Adrenal gland (tissue), 12 donors: ENCODE results near the gene TESK1. TPM values are rescaled to one million over a fixed set of nuclear protein-coding genes. Genes with fewer than 3 reads are reported as not detected.
A peak's percentile ranks its signal among the peaks of the same experiment; 100 is the strongest.
"Not testable (repeated sequence)": the region's sequence is repeated elsewhere in the genome, so short reads cannot be mapped to it uniquely, and the experiment has no call there.

Source experiments
- DNase-seq, 7 donors: peaks; one replicate each; pipeline ENCODE4 v3.0.0-alpha.2; 2019 to 2020
- H3K27ac ChIP-seq, 5 donors: fragments of 200-600 bp; sonication (generic) in 4 of 5; 1 replicate in 3 of 5; 2 replicates in 2 of 5; pipeline versions ENCODE4 v1.5.1 to v1.8.0; 2016 to 2020; ENCODE audit warnings: mild to moderate bottlenecking in 1 of 5
- H3K27me3 ChIP-seq: fragments of 200-600 bp; 2 replicates; pipeline ENCODE4 v1.8.0; 2021
- H3K36me3 ChIP-seq, 2 donors: fragments of 200-600 bp; replicated peaks in 1 of 2; 1 replicate in 1 of 2; 2 replicates in 1 of 2; pipeline versions ENCODE4 v1.5.1 to v1.8.0; 2018 to 2022
- H3K4me1 ChIP-seq, 2 donors: fragments of 200-600 bp; replicated peaks in 1 of 2; 1 replicate in 1 of 2; 2 replicates in 1 of 2; pipeline versions ENCODE4 v1.5.1 to v1.8.0; 2018 to 2021
- H3K4me3 ChIP-seq, 4 donors: fragments of 200-600 bp; sonication (generic) in 3 of 4; one replicate each; pipeline ENCODE4 v1.5.1; 2016 to 2018
- H3K9me3 ChIP-seq, 3 donors: fragments of 200-600 bp; sonication (generic) in 1 of 3; replicated peaks in 1 of 3; 1 replicate in 2 of 3; 2 replicates in 1 of 3; pipeline versions ENCODE4 v1.5.1 to v1.8.0; 2016 to 2021
- CTCF ChIP-seq, 6 experiments: fragments of 450-650 bp in 4 of 6; fragments of 200-600 bp in 2 of 6; sonication (generic) in 1 of 6; IDR thresholded peaks; 1 replicate in 5 of 6; 2 replicates in 1 of 6; pipeline versions ENCODE4 v1.5.1 to v1.8.0; 2016 to 2021; ENCODE audit warnings: antibody characterized with exemption in 6 of 6, mild to moderate bottlenecking in 2 of 6, moderate library complexity in 1 of 6
- POLR2A ChIP-seq, 2 donors: fragments of 450-650 bp; IDR thresholded peaks; one replicate each; pipeline ENCODE4 v1.6.1; 2017; ENCODE audit warnings: antibody characterized with exemption in 2 of 2, mild to moderate bottlenecking in 2 of 2, moderate library complexity in 1 of 2
- WGBS, 4 donors: extraction: QIAGEN DNeasy Blood & Tissue Kit in 2 of 4; methylation state at CpG; one replicate each; pipeline versions ENCODE4 v1.1.5 to v1.1.7; 2013 to 2017; 5-methylcytosine and 5-hydroxymethylcytosine counted together
- intact Hi-C, 2 donors: fragments of 100-400 bp; cut with DNase I; formaldehyde crosslinking; loops; one replicate each; pipeline versions ENCODE4 v1.14.1 to v1.15.0; 2022 to 2023
- polyA plus RNA-seq, 3 donors: library from polyadenylated mRNA; stranded (reverse); fragments of 200-250 nt in 2 of 3; fragments of 350-450 nt in 1 of 3; fragmentation: Illumina TruSeq in 1 of 3; extraction: RNeasy Lipid Tissue Mini Kit (QIAGEN cat#74804) in 1 of 3; gene quantifications; one replicate each; pipeline ENCODE4 v1.2.3, GENCODE V29; 2013 to 2014
- total RNA-seq, 9 donors: library from RNA; depleted of rRNA in 4 of 9; stranded (reverse); fragments of >200 nt in 4 of 9; fragments of 120-200 nt in 1 of 9; fragmentation: NEBNext Ultra II Directional in 1 of 9; extraction: Animal tissue kit (Norgen Biotek cat#: 25700) in 1 of 9; gene quantifications; one replicate each; pipeline versions ENCODE4 v1.1.0 to v1.2.4, GENCODE V29; 2013 to 2023
- donor health status: healthy with polysubstance abuse.
- donor health status: Bipolar disorder and iron deficiency.
- donor health status: DM: yes; HTN: yes; CAD: no.
- donor health status: DM: no; HTN: no; CAD: no.
- donor health status: DM: no; HTN: no; CAD: no.
- donor health status: DM: yes; HTN: yes; CAD: no.

Gene TESK1
- total and polyA plus RNA-seq, 12 donors = 25.9 to 189 (median 65.5) TPM

DNA sequence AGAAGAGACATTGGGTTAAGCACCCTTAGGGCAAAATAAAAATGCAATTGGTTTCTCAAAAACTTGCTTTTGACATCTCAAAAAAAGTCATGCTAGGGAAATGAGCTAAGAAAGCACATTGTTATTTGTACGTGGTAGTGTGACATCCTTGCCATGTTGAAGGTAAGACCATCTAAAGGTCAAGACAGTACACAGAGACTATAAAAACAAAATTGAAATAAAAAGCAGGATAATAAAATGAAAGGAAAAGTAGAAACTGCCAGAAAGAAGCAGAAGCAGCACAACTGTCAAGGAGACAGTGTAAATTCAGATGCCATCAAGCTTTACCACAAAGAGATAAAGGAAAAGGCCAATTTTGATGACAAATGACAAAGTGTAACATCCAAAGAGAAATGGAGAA is 34.2 kb downstream of the TESK1 start:
- H3K36me3 ChIP-seq, H3K4me3 ChIP-seq, H3K27me3 ChIP-seq, H3K9me3 ChIP-seq, DNase-seq, intact Hi-C loops: not testable (repeated sequence)
- Histone ChIP-seq H3K4me1 (peaks cover 8 to 35% of the 10 kb centered on the region in 2 donors), H3K27ac (peak overlapping the region in 1 of 5 donors; percentile 37)
- 23 to 47% (median 28%) methylated on average over 1 of the region's 1 CpG for WGBS, 4 donors

DNA sequence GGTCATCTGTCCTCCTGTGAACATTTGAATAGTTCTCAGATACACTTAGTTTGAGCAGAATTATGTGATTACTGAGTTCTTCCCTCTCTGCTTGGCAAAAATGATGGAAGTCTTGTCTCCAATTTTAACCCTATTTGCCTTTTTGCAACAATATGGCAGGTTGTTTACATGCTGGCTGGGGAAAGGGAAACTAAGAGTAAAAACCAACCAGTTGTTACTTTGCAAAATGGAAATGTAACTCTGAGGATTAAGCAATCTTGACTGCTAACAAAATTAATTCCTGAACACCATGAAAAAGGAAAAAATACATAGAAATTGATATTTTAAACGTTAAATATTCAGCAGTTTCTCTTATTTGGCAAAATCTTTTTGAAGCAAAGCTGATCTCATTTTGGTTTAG is 34.6 kb downstream of the TESK1 start:
- Histone ChIP-seq H3K4me3 (no peak overlapping the region), H3K4me1 (peaks cover 8 to 35% of the 10 kb centered on the region in 2 donors), H3K36me3 (no peaks in the 10 kb centered on the region), H3K27me3 (no peaks in the 10 kb centered on the region), H3K27ac (peak overlapping the region in 1 of 5 donors; percentile 37), H3K9me3 (no peaks in the 10 kb centered on the region)
- TF ChIP-seq CTCF (IDR thresholded peaks at IDR 0.05) (no peak), POLR2A (IDR thresholded peaks at IDR 0.05) (no peak)
- no peak for DNase-seq
- intact Hi-C loops = no loop called here
- 78 to 93% (median 81%) methylated on average over 1 of the region's 1 CpG for WGBS, 4 donors

DNA sequence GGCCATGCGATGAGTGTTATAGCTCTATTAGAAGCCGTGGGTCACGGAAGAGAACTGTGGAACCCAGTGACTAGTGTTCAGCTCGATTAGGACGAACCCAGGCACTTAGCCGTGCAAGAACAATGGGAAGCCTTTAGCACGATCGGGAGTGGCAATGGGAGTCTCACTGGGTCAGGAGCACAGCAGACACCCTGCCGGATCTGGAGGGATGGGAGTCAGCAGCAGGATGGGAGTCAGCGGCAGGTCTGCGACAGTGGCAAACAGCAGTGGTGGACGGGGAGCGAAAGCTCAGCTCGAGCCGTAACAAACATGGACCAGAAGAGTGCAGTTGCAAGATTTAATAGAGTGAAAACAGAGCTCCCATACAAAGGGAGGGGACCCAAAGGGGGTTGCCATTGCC is 35.4 kb downstream of the TESK1 start:
- intact Hi-C loops = not testable (repeated sequence)
- 95 to 98% (median 97%) methylated on average over 15 of the region's 15 CpGs for WGBS, 4 donors

GRCh38 chr9:35641478-35641877 is 36.4 kb downstream of the TESK1 start:
- H3K4me3 ChIP-seq, DNase-seq, H3K27ac ChIP-seq, H3K27me3 ChIP-seq, H3K9me3 ChIP-seq, H3K36me3 ChIP-seq, intact Hi-C loops: not testable (repeated sequence)
- peaks cover 0 to 29% of the 10 kb centered on the region in 2 donors for H3K4me1 ChIP-seq
- WGBS, 4 donors = 85 to 90% (median 87%) methylated on average over 3 of the region's 3 CpGs

More for the DNA sequence above, 35.4 kb downstream of the TESK1 start:
- not testable (repeated sequence) for H3K36me3 ChIP-seq, H3K4me3 ChIP-seq, H3K27me3 ChIP-seq, H3K27ac ChIP-seq, H3K9me3 ChIP-seq, DNase-seq
- peaks cover 4 to 34% of the 10 kb centered on the region in 2 donors for H3K4me1 ChIP-seq

DNA sequence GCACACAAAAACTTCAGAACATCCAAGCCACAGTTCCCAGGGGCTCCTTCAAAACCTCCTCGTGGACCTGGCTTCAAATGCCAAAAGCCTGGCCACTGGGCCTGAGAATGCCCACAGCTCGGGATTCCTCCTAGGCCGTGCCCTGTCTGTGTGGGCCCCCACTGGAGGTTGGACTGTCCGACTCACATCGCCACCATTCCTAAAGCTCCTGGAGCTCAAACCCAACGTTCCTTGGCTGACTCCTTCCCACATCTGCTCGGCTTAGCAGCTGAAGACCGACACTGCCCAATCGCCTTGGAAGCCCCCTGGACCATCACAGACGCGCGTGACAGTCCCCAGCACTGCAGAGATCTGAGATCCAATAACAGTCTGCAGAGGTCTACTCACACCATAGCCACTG is 38.0 kb downstream of the TESK1 start:
- H3K36me3 ChIP-seq = no peaks in the 10 kb centered on the region
- intact Hi-C loops = no loop called here
- no peaks in the 10 kb centered on the region for H3K9me3 ChIP-seq
- H3K27ac ChIP-seq = no peak overlapping the region
- no peaks in the 10 kb centered on the region for H3K27me3 ChIP-seq
- peaks cover 3 to 31% of the 10 kb centered on the region in 2 donors for H3K4me1 ChIP-seq
- DNase-seq = no peak
- 95 to 98% (median 95%) methylated on average over 12 of the region's 12 CpGs for WGBS, 4 donors
- no peak overlapping the region for H3K4me3 ChIP-seq
- TF ChIP-seq POLR2A (IDR thresholded peaks at IDR 0.05) (no peak), CTCF (IDR thresholded peaks at IDR 0.05) (no peak)

GRCh38 chr9:35645736-35646135 is 40.7 kb downstream of the TESK1 start:
- 46 to 53% (median 52%) methylated on average over 10 of the region's 10 CpGs for WGBS, 4 donors
- H3K9me3 ChIP-seq, H3K27me3 ChIP-seq, H3K36me3 ChIP-seq: not testable (repeated sequence)
- H3K4me1 ChIP-seq = peaks cover 3 to 18% of the 10 kb centered on the region in 2 donors
- H3K4me3 ChIP-seq = peak overlapping the region in 2 of 4 donors; percentile 55 to 69
- intact Hi-C loops = loop anchor here in 1 of 2 donors (5.0 kb wide), 1 partner anchor 38 kb away; the partner anchor contains the start of gene TESK1
- DNase-seq = peak in 1 of 7 donors; percentile 48
- peak overlapping the region in 4 of 5 donors; percentile 17 to 92 (median 61) for H3K27ac ChIP-seq
